SKM-1 (cell line): Measurements from ENCODE around the gene JCAD.
"Not testable (repeated sequence)": the region's sequence is repeated elsewhere in the genome, so short reads cannot be mapped to it uniquely, and the experiment has no call there.

Experiments used
- DNase-seq: peaks from one replicate; lab custom pipeline; 2025; ENCODE audit not compliant: unreplicated experiment; lab: John Stamatoyannopoulos, UW

JCAD gene, protein sequence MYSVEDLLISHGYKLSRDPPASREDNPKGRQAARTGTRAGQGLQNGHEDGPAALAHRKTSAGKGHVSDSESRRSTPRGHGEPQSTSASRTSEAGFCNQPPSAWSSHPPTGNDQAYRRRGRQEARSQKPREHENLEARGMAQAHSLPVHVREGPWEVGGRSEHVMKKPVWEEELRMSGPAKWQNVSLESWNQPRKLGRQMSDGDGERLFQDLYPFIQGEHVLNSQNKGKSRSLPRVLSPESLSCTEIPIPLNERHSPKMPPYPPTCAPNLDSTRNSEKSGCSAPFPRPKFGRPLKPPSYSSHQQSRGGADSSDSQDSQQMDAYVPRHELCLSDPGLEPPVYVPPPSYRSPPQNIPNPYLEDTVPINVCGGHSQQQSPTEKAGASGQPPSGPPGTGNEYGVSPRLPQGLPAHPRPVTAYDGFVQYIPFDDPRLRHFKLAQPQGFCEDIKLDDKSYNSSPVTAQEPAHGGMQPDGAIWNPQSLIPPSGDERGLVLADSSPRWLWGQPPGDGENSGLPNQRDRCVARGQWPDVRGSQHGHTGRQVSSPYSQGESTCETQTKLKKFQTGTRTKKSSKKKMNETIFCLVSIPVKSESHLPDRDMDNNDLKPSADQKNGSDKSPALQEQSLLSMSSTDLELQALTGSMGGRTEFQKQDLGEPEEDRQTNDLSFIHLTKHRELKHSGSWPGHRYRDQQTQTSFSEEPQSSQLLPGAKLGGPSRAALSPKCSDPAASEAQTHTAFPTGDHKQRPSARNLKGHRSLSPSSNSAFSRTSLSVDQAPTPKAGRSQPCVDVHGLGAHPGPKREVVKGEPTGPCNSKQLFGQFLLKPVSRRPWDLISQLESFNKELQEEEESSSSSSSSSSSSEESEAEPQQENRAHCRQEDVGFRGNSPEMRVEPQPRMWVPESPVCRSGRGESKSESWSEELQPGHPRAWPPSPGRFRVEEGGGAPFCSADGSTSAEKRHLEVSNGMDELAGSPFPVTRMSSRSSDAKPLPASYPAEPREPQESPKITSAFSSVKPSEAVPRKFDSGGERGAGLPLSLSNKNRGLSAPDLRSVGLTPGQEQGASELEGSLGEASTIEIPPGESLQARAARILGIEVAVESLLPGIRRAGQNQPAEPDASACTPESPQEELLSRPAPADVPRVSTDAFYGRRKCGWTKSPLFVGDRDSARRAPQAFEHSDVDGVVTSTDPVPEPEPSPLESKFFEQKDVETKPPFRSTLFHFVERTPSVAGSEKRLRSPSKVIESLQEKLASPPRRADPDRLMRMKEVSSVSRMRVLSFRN (N-terminal part only)

DNA sequence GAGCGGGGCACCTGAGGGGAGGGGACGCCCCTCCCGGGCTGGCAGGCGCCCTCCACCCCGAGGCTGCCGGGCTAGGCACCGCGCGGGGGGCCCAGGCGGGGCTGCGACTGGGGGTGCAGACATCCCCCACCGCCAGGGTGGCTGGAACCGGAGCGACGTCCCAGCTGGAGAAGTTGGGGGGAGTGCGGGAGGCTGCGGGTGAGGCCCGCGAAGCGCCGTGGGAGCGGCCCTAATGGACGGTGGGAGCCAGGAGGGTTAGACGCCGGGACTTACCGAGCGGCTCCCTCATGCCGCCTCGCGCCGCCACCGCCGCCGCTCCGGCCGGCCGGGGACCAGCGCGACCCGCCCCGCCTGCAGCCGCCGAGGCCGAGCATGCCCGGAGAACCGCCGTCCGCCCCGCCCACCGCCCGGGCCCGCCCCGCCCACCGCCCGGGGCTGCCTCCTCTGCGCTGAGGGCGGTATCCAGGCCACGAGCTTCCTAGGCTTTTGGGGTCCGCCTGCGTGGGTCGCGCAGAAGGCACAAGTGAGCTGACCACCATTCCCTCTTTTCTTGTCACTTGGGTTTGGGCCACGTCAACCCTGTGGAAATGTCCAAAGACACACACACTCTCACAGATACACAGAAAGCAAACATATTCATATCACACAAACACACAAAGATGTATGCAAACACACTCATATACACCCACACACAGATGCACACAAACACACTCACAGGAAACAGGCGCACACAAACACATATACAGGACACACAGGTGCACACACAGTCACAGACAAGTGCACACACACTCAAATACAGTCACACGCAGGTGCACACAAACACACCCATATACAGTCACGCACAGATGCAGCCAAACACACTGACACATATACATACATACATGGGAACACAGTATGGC, at the start of gene JCAD:
JCAD (minus strand) TSS at position 378 of the 899 bp plus-strand sequence. CDS start 11,774 bp downstream, outside the sequence.
- DNase-seq = no peak

DNA sequence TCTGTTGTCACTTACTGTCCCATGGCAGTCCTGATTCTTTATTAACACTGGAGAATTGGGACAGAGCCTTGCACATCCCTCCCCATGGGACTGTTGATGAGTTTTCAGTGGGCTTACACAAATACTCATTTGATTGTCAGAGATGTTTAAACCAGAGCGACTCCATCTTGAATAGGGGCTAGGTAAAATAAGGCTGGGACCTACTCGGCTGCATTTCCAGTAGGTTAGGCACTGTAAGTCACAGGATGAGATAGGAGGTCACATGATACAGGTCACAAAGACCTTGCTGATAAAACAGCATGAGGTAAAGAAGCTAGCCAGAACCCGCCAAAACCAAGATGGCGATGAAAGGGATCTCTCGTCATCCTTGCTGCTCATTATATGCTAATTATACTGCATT, 47.6 kb upstream of the JCAD start:
- DNase-seq = no peak

DNA sequence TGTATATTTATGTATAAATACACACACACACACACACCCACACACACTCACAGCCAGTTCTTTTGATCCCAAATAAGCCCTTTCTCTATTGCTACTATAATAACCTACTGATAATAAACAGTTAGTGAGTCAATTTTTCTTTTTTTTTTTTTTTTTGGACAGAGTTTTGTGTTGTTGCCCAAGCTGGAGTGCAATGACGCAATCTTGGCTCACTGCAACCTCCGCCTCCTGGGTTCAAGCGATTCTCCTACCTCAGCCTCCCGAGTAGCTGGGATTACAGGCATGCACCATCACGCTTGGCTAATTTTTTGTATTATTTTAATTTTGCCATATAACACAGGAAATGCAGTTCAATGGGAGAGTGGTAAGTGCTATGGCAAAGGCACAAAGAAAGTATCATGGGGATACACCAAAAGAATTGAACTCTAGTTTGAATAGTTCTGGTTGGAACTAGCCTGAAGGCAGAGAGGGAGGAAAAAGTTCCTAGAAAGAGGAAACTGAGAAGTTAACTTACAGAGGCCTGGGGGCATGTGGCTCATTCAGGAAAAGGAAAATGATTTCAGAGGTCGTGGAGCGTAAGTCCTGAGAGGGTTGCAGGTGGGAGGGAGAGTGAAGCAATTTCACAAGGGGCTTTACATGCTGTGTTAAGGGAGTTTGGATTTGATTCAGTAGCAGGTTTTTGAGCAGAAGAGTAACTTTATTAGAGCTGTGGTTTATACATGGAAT, 44.4 kb upstream of the JCAD start:
- DNase-seq = no peak

DNA sequence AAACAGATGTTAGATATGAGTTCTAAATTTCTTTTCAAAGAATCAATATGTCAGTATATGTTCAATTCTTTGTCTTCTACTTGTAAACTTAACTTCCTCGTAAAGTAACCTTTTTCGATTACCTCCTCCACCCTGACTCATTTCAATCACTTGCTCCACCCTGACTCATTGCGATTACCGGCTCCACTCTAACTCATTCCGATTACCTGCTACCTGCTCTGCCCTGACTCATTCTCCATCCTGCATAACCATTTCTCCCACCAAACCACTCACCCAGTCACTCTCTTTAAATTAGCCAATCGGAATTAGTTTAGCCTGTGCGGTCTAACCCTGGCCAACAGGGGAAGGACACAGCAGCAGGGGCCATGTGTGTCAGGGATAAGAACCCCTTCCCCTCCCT, 40.3 kb upstream of the JCAD start:
- not testable (repeated sequence) for DNase-seq

DNA sequence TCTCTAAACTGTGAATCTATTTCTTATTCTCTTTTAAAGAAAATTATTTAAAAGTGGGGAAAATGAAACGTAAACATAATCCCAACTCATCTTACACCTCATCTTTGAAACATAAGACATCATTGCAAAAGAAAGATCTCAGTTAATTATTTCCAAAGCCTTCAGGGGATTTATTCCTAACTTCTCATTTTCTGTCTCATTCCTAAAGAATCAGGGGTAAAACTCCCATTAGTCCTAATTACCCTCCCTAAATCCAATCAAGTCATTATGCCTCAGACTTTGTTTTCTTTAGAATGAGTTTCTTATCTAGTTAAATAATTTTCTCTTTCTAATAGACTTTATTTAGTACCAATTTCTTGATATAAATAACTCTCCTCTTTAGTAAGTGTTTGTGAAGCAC, 39.7 kb upstream of the JCAD start:
- no peak for DNase-seq

DNA sequence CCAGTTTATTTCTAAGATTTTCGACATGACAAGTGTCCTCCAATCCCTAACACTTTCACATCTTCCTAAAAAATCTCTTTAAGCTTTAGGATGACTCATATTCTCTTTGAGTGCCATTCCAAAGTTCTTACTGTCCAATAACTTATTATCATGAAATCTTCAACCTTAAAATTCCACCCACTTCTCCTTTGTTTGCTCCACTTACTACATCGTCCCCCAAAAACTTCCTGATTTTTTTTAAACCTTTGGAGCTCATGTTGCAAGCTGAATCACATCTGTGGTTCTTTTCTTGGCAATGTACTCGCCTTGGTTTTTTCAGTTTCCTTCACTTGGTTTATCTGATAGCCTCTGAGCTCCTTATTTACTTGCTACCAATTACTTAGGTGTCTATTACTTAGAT, 39.2 kb upstream of the JCAD start:
- DNase-seq = no peak

DNA sequence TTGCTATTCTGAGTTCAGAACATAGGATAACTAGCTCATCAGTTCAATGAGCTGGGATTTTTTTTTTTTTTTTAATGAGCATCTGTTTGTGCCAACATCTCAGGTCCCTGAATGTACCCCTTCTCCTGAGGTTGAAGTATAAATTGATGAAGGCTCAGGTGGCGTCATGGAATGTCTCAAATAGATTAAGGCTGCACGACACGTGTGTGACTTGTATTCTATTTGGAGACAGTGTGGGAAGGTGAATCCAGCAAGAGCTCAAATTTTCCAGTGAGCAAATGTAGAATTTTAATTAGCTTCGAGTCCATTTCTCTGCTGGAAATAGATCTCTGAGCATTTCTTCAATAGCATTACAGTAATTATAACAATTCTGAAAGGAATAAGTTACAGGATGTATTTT, 37.2 kb upstream of the JCAD start:
- DNase-seq = no peak

DNA sequence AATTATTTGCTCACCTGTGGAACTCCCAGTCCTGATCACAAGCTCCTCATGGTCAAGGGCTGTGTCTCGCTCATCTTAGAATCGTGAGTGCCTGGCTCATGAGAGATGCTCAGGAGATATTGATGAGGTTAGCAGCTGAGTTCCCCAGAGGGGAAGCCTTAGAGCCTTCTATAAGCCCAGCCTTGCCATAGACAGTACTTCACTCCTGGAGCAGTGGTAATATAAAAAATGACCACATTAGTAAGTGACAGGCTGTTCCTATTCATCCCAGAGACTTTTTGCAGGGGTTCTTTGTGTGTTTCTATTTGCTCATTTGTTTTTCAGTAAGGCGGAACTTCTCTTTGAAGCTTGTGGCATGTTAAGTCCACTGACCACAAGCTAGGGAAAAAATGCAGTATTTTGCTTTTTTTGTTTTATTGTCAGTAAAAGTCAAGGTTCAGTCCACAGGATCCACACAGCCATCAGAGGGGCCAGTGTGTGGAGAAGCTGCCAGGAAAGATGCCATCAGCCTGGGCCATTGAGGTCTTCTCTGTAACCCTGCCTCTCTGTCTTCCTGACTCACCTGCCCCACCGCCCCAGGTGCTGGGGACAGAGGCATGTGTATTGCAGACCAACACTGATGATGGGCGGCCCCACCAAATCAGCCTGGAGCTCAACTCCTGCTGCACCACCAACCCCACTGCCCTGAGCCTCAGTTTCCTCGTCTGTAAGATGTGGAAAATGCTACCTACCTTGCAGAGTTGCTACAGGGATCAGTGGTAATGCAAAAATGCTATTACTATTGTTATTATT, 36.4 kb upstream of the JCAD start:
- no peak for DNase-seq

DNA sequence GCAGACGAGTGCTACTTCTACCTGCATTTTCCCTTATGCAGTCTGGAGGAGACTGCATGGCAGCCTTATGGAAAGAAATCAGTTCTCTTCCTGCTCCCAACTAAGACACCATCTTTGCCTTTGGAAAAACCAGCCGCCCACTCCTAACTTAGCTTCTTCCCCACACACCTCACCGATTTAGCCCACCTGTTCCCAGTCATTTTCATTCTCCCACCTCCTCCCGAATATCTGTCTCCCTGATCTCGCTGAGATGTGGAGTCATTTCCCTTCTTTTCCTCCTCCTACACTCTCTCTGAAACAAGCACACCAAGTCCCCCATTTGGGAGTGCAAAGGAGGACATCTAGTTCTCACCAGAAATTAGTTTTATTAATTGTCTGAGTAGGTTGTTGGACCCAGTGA, 35.2 kb upstream of the JCAD start:
- DNase-seq = no peak

DNA sequence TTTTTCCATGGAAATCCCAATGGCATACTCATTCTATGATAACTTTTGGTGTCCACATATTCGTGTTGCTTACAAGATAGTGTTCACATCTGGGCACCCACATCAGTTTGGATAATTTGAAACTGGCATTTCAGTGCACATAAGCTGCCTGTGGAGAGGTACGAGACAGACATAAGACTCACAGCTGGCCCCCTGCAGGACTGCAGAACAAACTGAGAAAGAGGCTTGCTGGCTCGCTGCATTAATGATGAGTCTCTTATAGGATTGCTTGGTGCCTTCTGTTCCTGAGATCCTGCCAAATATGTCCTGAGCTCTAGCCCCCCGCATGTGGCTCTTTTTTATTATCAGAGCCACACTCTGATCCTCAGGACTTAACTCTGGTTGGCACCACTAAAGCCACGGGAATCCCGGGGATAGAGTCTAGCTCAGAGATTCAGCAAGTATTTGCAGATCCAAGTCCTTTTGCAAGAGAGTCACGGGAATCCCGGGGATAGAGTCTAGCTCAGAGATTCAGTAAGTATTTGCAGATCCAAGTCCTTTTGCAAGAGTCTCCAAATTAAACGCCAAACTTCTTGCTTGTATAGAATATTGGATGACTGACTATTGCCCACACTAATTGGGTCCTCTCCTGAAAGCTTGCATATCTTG, 34.0 kb upstream of the JCAD start:
- no peak for DNase-seq

DNA sequence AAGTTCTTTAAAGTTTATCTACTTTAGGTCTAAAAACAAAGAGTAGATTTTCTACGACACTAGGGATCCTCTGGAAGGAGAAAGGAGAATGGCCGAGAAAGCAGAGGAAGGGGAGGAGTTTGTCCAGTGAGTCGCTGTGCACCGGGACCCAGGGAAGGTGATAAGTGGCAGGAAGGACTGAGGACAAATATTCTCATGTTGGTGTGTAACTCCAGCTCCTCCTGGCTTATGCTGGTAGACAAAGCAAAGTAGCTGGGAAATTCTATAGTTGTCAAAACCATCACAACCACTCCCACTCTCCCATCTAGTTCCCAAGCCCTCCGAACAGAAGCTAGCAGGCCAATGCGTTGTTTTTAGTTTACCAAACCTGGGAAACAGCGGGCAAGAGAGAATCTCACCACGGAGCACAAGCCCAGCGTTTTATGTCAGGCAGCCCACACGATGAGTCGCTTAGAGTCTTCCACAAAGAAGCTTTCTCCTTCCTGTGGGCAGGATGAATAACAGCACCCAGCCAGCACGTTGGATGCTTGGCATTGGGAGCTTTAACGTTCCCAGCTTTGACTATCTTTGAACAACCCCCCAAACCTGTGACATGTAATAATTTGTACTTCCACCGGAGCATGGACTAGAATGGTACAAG, 32.9 kb upstream of the JCAD start:
- no peak for DNase-seq

DNA sequence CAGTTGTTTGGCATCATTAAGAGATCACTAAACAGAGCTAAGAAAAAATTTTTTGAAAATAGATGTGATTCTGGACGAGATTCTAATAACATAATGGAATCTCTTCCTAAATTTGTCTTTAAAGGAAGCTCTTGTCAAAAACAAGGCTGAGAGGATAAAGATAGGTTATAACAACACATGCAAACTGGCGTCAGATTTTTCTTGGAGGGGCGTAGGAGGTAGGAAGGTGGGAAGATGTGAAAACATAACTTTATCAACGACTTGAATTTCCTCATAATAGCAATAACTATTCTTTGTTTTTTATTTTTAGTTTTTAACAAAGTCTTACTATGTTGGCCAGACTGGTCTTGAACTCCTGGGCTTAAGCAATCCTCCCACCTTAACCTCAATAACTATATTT, 31.8 kb upstream of the JCAD start:
- no peak for DNase-seq

DNA sequence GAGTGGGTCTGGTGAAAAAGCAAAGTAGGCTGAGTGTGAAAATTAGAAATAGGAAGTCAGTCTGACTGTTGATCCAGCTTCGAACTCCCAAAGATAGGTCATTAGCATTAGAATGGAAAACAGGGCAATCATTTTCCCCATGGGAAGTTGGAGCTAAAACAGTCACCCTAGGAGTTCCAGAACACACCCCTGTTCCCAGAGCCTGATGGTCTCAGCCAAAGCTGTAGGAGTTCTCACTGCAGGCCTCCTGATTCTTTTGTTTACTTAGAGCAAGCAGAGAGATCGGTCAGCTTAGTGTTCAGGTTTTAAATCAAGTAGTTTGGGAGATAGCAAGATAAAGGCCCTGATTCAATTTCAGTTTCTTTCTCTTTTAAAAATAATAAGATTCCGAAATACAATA, 28.8 kb upstream of the JCAD start:
- DNase-seq = no peak

DNA sequence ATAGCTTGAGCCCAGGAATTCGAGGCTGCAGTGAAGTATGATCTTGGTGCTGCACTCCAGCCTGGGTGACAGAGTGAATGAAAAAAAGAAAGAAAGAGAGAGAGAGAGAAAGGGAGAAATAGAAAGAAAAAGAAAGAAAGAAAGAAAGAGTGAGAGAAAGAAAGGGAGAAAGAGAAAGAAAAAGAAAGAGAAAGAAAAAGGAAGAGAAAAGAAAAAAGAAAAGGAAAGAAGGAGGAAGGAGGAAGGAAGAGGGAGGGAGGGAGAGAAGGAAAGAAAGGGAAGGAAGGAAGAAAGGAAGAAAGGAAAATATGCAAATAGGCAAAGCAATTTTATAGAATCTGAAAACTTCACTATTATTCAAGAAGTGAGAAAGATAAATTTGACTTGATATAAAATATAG, 24.5 kb upstream of the JCAD start:
- DNase-seq = no peak

DNA sequence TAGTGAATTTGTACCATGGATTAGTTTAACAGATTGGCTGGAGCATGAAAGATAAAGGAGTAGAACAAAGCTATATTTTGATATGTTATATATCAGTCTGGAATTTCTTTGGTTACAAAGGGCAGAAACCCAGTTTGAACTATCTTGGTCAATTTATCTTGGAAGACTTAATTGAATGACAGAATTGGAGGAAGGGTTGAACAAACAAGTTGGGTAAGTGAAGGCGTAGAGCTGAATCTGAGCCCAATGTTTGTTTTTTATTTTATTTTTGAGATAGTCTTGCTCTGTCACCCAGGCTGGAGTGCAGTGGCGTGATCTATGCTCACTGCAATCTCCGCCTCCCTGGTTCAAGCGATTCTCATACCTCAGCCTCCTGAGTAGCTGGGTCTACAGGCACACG, 21.8 kb upstream of the JCAD start:
- DNase-seq = no peak

DNA sequence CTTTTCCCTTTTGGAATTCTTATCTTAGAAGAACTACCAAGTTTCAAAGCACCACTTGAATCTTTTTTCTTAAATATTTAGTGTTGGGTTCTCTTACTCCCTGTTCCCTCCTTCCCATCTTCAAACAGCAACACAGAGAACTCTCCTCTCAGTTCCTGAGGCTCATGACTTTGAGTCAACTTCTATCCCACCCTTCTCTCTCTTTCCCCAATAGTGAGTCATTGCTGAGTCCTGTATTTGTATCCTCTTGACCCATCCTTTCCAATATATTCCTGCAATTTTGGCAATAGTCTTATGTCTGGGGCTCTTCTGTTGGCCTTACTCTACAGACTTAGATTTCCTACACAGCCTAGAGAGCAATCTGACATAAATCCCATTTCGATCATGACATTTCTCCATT, 20.8 kb upstream of the JCAD start:
- DNase-seq = no peak

DNA sequence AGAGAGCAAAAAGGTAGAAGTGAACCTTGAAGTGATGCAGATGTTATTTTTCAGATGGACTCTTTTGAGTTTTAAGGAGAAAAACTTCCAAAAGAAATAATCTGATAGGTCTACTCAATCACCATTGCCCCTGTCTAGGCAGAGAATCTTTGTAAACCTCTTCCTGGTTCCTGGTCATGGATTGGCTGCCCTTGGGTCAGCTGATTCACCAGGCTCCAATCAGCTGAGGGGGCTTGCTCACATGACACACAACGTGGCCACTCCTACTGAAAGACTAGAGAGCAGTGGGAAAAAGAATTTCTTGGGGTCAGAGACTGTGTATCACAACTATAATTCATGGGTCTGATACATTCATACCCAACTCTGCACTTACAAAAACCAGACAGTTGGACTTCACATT, 20.0 kb upstream of the JCAD start:
- no peak for DNase-seq

DNA sequence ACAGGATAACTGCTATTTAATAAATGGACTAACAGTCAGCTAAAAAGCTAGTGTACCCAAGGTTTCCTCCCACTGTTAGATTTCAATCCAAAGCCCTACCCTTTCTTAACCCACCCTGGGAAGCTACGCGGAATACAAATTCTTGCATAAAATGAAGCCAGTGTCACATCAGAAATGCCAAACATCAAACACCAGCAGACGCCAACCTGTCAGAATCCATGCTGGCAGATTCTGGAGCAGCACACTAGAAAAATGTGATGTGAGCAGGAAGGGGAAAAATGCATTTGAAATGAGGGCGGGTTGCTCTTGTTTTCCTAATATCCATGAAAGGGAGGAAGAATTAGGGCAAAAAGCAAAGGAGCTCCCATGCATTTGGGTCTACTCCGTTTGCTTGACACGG, 16.1 kb upstream of the JCAD start:
- DNase-seq = no peak
